Endometrial microvascular endothelial cells (primary cell): ENCODE measurements around the gene GRIA4. TPM values are rescaled to one million over a fixed set of nuclear protein-coding genes. Genes with fewer than 3 reads are reported as not detected.
"Not testable (repeated sequence)": the region's sequence is repeated elsewhere in the genome, so short reads cannot be mapped to it uniquely, and the experiment has no call there.

ENCODE experiments used
- in situ Hi-C: cut with HindIII; loops from 2 replicates; pipeline ENCODE4 v1.10.0; 2017; ENCODE audit warnings: low sequenced_read_pairs, low pct_unique_long_range_greater_than_20kb; ENCODE audit errors: inconsistent ontology term
- total RNA-seq: library from RNA; depleted of rRNA; stranded (reverse); fragments of >200 nt; gene quantifications from one replicate; pipeline ENCODE4 v1.2.3, GENCODE V29; 2015; ENCODE audit errors: inconsistent ontology term

Gene GRIA4
- total RNA-seq, 1 donor from 2014 or later: not detected

DNA sequence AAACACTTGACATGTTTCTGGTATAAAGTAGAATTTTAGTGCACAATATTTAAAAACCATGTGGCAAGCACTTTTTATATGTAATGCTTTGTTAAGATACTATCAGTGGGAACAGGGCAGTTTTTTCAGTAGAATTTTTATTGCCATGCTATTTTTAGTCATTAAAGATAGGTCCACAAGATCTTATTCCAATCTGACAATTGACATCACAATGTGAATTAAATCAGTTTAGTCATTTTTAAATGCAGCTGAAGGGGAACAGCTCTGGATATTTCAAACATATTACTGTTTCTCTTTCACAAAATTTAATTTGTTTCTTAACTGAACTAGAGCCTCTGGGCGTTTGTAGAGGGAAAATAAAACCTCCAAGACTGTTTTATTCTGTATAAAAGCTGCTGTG is 218.0 kb downstream of the GRIA4 start:
- in situ Hi-C loops: no loop called here

DNA sequence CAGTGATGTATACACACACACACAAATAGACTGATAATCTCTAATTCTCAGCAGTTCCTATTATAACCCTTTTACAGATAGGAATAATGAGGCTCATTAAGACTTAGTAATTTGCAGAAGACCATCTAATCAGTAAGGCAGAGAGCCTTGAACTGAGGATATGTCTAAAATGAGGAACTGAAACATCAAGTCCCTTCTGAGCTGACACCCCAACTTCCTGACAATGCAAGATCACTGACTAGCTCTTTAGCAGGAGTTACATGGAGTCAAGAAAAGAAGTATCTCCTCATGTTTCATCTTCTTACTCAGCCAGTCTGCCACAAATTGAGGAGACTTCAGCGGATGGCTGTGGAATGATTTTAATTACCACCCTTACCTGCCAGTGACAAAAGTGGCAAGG is 219.2 kb downstream of the GRIA4 start:
- in situ Hi-C loops: no loop called here

DNA sequence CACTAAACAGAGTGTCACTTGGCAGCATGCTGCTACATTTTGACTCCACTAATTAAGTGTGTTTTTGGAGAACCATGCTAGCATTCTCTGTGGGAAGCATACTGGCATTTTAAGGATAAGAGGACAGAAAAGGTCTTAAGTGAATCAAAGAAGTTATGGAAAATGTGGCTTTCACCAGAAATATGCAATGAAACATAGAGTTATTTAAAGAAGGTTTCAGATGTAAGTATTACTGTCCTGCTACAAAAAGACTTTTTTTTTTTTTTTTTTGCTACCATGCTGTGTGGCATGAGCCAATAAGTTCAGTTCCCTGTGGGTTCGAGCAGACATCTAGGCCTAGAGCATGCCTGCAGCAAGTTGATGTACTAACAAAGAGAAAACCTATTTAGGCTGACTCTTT is 224.6 kb downstream of the GRIA4 start:
- in situ Hi-C loops: no loop called here

GRCh38 chr11:105838668-105839384 is 229.0 kb downstream of the GRIA4 start:
- in situ Hi-C loops: no loop called here

- in situ Hi-C loops: no loop called here
Observed at GRCh38 chr11:105840391-105840790, 230.5 kb downstream of the GRIA4 start.

GRCh38 chr11:105852403-105852802 is 242.5 kb downstream of the GRIA4 start:
- in situ Hi-C loops: no loop called here

DNA sequence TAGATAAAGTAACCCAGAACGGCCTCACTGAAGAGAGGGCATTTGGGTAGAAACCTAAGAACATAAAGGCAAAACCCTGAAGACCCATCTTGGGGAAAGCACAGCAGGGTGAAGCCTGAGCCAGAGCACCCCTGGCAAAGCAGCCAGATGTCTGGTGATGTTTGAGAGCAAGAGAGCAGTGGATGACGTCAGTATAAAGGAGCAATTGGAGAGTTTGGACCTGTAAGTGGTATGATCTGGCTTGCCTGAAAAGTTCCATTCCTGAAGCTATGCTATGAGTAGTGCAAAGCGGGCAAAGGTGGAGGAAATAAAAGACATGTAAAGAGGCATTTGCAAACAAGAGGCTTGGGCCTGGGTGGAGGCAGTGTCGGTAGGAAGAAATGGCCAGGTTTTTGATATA is 244.4 kb downstream of the GRIA4 start:
- in situ Hi-C loops: no loop called here

GRCh38 chr11:105856954-105857353 is 247.1 kb downstream of the GRIA4 start:
- in situ Hi-C loops: no loop called here

GRCh38 chr11:105857728-105858127 is 247.9 kb downstream of the GRIA4 start:
- in situ Hi-C loops: no loop called here

DNA sequence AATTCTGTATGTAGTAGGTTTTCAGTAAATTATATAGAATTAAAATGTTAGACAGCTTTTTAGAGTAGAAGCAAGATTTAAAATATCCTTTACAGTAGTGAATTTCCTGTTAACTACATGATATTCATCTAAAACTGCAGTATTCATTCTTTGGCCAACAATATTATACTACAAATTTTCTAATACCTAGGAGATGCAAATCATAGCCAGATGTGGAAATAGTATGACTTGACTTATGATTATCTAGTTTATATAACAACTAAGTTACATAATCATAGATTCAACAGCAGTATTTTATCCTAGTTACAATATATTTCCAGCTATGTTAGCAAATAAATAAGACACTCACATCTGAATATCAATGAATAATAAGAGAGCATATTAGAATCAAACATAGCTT is 249.0 kb downstream of the GRIA4 start:
- in situ Hi-C loops: no loop called here

- in situ Hi-C loops: no loop called here
Observed at GRCh38 chr11:105860105-105860504, 250.2 kb downstream of the GRIA4 start.

GRCh38 chr11:105861225-105861624 is 251.4 kb downstream of the GRIA4 start:
- in situ Hi-C loops: no loop called here

DNA sequence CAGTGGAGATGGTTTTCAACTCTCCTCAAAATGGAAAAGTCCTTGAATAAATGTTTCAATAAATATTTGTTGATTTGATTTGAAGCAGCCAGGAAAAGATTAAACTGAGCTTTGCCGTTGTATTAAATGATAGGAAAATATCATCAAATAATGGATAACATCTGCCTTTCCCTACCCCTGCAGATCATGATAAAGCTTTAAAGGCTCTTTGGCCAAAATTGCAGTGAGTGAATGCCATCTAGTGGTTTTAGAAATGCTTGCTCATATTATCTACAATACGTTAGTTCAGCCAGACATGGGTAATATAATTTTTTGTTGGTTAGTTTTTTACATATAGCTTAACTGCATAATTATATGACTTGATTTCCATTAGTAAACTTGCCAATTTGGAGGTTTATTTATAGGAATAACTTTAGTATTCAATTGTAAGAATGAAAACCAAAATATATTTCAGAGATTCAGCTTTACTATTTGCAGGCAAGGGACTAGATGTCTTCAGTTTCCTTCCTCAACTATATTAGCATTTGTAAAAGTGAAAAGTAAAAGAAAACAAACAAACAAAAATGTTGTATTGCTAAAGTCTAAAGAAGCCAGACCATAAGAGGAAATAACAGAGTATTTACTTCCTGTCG is 253.0 kb downstream of the GRIA4 start:
- in situ Hi-C loops: no loop called here

- in situ Hi-C loops: no loop called here
Observed at GRCh38 chr11:105863523-105863922, 253.7 kb downstream of the GRIA4 start.

- in situ Hi-C loops: no loop called here
Observed at GRCh38 chr11:105867742-105868141, 257.9 kb downstream of the GRIA4 start.

- in situ Hi-C loops: no loop called here
Observed at GRCh38 chr11:105868762-105869285, 259.0 kb downstream of the GRIA4 start.

GRCh38 chr11:105870516-105871113 is 260.7 kb downstream of the GRIA4 start:
- in situ Hi-C loops: no loop called here

GRCh38 chr11:105878510-105878909 is 268.6 kb downstream of the GRIA4 start:
- in situ Hi-C loops: no loop called here

DNA sequence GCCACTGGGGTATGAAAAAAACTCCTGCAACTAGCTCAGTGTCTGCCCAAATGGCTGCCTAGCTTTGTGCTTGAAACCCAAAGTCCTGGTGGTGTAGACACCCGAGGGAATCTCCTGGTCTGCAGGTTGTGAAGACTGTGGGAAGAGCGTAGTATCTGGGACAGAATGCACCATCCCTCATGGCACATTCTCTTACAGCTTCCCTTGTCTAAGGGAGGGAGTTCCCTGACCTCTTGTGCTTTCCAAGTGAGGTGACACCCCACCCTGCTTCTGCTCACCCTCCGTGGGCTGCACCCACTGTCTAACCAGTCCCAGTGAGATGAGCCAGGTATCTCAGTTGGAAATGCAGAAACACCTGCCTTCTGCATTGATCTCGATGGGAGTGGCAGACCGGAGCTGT is 269.1 kb downstream of the GRIA4 start:
- in situ Hi-C loops: not testable (repeated sequence)

DNA sequence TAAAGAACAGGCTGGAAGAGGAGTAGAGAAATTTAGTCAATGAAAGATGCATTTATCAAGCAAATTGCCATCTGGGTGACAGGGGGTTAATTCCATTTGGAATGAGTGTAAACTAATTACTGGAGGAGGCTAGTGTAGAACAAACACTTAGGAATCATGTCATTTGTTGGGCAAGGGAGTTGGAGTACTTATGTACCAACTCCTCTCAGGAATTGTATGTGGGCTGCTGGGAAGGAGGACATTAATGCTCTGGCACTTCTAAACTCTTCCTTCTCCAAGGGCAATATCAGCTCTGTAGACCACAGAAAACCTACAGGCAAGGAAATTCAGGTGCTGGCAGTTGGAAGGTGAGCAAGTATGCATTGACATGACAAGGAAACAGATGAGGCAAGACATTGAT is 271.2 kb downstream of the GRIA4 start:
- in situ Hi-C loops: no loop called here
